ENCODE data around the gene CHAC2. TPM values are rescaled to one million over a fixed set of nuclear protein-coding genes. Genes with fewer than 3 reads are reported as not detected.
A peak's percentile ranks its signal among the peaks of the same experiment; 100 is the strongest.

Gene CHAC2
- total RNA-seq, 1 donor, result 3.3 TPM

- peak overlapping the region; percentile 13 for H3K4me2 ChIP-seq (ENCODE audit: insufficient read depth, low read length)
- no peaks in the 10 kb centered on the region for H3K4me1 ChIP-seq (ENCODE audit: insufficient read depth, low read length)
- TF ChIP-seq CTCF (IDR thresholded peaks at IDR 0.05; ENCODE audit: extremely low read depth, low read depth, low read length), result no peak
Measured at GRCh38 chr2:53777134-53777533, 9.5 kb downstream of the CHAC2 start.

GRCh38 chr2:53778536-53779162 is 11.0 kb downstream of the CHAC2 start:
- TF ChIP-seq CTCF (IDR thresholded peaks at IDR 0.05; ENCODE audit: extremely low read depth, low read depth, low read length), result no peak
- Histone ChIP-seq H3K27ac (ENCODE audit: low read depth, low read length) (no peak overlapping the region), H3K79me2 (ENCODE audit: insufficient read depth, low read length) (peaks cover 73% of the 10 kb centered on the region), H3K9me3 (ENCODE audit: low read depth, low read length) (no peaks in the 10 kb centered on the region), H3K27me3 (ENCODE audit: insufficient read depth, low read length) (no peaks in the 10 kb centered on the region), H4K20me1 (ENCODE audit: insufficient read depth, low read length) (no peaks in the 10 kb centered on the region), H2AFZ (ENCODE audit: low read length) (no peak overlapping the region), H3K4me1 (ENCODE audit: insufficient read depth, low read length) (no peaks in the 10 kb centered on the region), H3K4me3 (ENCODE audit: insufficient read depth, low read length) (no peak overlapping the region), H3K4me2 (ENCODE audit: insufficient read depth, low read length) (no peak overlapping the region), H3K36me3 (ENCODE audit: insufficient read depth, low read length) (peaks cover 6% of the 10 kb centered on the region)
- DNase-seq (ENCODE audit: insufficient read length, low spot score, missing footprints), result no peak

More at GRCh38 chr2:53777134-53777533, 9.5 kb downstream of the CHAC2 start:
- Histone ChIP-seq H3K79me2 (ENCODE audit: insufficient read depth, low read length) (peaks cover 59% of the 10 kb centered on the region), H2AFZ (ENCODE audit: low read length) (peak overlapping the region; percentile 23), H3K9me3 (ENCODE audit: low read depth, low read length) (no peaks in the 10 kb centered on the region), H3K36me3 (ENCODE audit: insufficient read depth, low read length) (peaks cover 6% of the 10 kb centered on the region), H4K20me1 (ENCODE audit: insufficient read depth, low read length) (no peaks in the 10 kb centered on the region), H3K27ac (ENCODE audit: low read depth, low read length) (no peak overlapping the region), H3K27me3 (ENCODE audit: insufficient read depth, low read length) (no peaks in the 10 kb centered on the region), H3K4me3 (ENCODE audit: insufficient read depth, low read length) (no peak overlapping the region)
- DNase-seq (ENCODE audit: insufficient read length, low spot score, missing footprints), result no peak

DNA sequence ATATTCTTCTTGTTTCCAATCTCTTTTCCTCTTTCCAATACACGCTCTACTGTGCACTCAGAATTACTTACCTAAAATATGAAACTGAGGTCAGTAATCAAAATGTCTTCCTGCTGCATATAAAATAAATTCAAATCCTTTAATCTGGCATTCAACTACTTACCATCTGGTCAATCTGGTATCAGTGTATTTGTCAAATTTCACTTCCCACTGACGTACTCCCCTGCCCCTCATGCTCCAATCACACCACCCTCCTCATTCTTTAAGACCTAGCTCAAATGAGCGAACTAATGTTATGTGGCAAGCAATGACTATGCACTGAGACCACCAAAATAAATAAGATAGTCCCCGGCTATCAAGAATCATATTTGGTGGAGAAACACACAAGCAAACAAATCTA is 12.5 kb downstream of the CHAC2 start:
- no peak for TF ChIP-seq CTCF (IDR thresholded peaks at IDR 0.05; ENCODE audit: extremely low read depth, low read depth, low read length)
- Histone ChIP-seq H3K36me3 (ENCODE audit: insufficient read depth, low read length) (peaks cover under 1% of the 10 kb centered on the region), H3K79me2 (ENCODE audit: insufficient read depth, low read length) (peaks cover 83% of the 10 kb centered on the region), H4K20me1 (ENCODE audit: insufficient read depth, low read length) (no peaks in the 10 kb centered on the region), H3K27me3 (ENCODE audit: insufficient read depth, low read length) (no peaks in the 10 kb centered on the region), H3K4me3 (ENCODE audit: insufficient read depth, low read length) (no peak overlapping the region), H2AFZ (ENCODE audit: low read length) (no peak overlapping the region), H3K4me2 (ENCODE audit: insufficient read depth, low read length) (no peak overlapping the region), H3K4me1 (ENCODE audit: insufficient read depth, low read length) (peaks cover 5% of the 10 kb centered on the region), H3K9me3 (ENCODE audit: low read depth, low read length) (no peaks in the 10 kb centered on the region), H3K27ac (ENCODE audit: low read depth, low read length) (no peak overlapping the region)
- no peak for DNase-seq (ENCODE audit: insufficient read length, low spot score, missing footprints)

- Histone ChIP-seq H3K36me3 (ENCODE audit: insufficient read depth, low read length) (no peaks in the 10 kb centered on the region), H3K79me2 (ENCODE audit: insufficient read depth, low read length) (peaks cover 94% of the 10 kb centered on the region), H3K27me3 (ENCODE audit: insufficient read depth, low read length) (no peaks in the 10 kb centered on the region), H3K4me2 (ENCODE audit: insufficient read depth, low read length) (peak overlapping the region; percentile 37), H3K4me1 (ENCODE audit: insufficient read depth, low read length) (peaks cover 15% of the 10 kb centered on the region), H3K27ac (ENCODE audit: low read depth, low read length) (no peak overlapping the region), H4K20me1 (ENCODE audit: insufficient read depth, low read length) (no peaks in the 10 kb centered on the region), H3K4me3 (ENCODE audit: insufficient read depth, low read length) (no peak overlapping the region), H3K9me3 (ENCODE audit: low read depth, low read length) (no peaks in the 10 kb centered on the region), H2AFZ (ENCODE audit: low read length) (no peak overlapping the region)
- no peak for TF ChIP-seq CTCF (IDR thresholded peaks at IDR 0.05; ENCODE audit: extremely low read depth, low read depth, low read length)
- no peak for DNase-seq (ENCODE audit: insufficient read length, low spot score, missing footprints)
Measured at GRCh38 chr2:53782676-53783075, 15.1 kb downstream of the CHAC2 start.
